BJ (cell line): ENCODE results near the gene CASR. TPM values are rescaled to one million over a fixed set of nuclear protein-coding genes. Genes with fewer than 3 reads are reported as not detected.

Experiments used
- CTCF ChIA-PET: fragments of 350-600 bp; formaldehyde crosslinking; extraction: SDS; loops from one replicate; lab custom pipeline; 2021; ENCODE audit warnings: antibody characterized with exemption, inconsistent platforms; lab: Yijun Ruan, JAX
- POLR2A ChIA-PET: fragments of 300-600 bp; sonication (Branson Sonifier 250); formaldehyde crosslinking; extraction: SDS; loops from one replicate; lab custom pipeline; 2021; ENCODE audit warnings: antibody characterized with exemption; lab: Charles Lee
- DNase-seq: peaks from one replicate; pipeline ENCODE4 v3.0.0-alpha.2; 2011; ENCODE audit warnings: low read depth
- H3K27me3 ChIP-seq: 2 replicates; pipeline ENCODE4 v1.6.0; 2011; ENCODE audit warnings: low read length; ENCODE audit not compliant: control insufficient read depth, insufficient read depth
- H3K36me3 ChIP-seq: 2 replicates; pipeline ENCODE4 v1.5.1; 2011; ENCODE audit warnings: low read length; ENCODE audit not compliant: control insufficient read depth, insufficient read depth
- H3K4me3 ChIP-seq: 2 replicates; pipeline ENCODE4 v1.5.1; 2011; ENCODE audit warnings: low read depth, mild to moderate bottlenecking, control low read depth, low read length
- polyA plus RNA-seq: library from polyadenylated mRNA; depleted of rRNA; stranded (reverse); fragments of >200 nt; gene quantifications from 2 replicates; pipeline ENCODE4 v1.2.3, GENCODE V29; 2011
- TF ChIP-seq, protein P1 (sequence below): IDR thresholded peaks from 2 replicates; pipeline ENCODE4 v1.5.1; 2011; ENCODE audit warnings: low read depth, mild to moderate bottlenecking, control low read depth, inconsistent platforms, low read length, moderate library complexity; ENCODE audit not compliant: insufficient read depth

Gene CASR
- polyA plus RNA-seq, 1 experiment: not detected

DNA sequence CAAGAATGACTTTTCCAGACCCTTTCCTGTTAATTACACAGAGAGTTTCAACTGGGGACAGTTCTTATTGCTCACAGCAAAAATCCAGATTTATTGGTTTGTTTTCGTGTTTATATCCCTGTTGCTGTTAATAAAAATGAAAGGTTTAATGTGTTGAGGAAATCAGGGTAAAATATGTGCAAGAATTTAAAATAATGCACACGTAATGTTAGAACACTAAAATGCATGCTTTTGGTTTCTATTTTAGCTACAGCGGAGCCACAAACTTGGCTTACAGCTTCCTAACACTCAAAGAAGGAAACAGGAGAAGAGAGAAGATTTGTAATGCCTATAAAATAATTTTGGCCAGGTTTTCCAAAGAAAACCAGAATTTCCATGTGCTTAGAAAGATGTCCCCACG, 62.7 kb downstream of the CASR start:
- ChIA-PET CTCF (no interaction called here), POLR2A (interaction anchor here (0.6 kb wide), 1 partner anchor 61 kb away, joined by 3 read pairs; no protein-coding TSS in a partner anchor)
- H3K4me3 ChIP-seq: no peak overlapping the region
- H3K36me3 ChIP-seq: no peaks in the 10 kb centered on the region
- no peak for DNase-seq
- TF ChIP-seq, protein P1, sequence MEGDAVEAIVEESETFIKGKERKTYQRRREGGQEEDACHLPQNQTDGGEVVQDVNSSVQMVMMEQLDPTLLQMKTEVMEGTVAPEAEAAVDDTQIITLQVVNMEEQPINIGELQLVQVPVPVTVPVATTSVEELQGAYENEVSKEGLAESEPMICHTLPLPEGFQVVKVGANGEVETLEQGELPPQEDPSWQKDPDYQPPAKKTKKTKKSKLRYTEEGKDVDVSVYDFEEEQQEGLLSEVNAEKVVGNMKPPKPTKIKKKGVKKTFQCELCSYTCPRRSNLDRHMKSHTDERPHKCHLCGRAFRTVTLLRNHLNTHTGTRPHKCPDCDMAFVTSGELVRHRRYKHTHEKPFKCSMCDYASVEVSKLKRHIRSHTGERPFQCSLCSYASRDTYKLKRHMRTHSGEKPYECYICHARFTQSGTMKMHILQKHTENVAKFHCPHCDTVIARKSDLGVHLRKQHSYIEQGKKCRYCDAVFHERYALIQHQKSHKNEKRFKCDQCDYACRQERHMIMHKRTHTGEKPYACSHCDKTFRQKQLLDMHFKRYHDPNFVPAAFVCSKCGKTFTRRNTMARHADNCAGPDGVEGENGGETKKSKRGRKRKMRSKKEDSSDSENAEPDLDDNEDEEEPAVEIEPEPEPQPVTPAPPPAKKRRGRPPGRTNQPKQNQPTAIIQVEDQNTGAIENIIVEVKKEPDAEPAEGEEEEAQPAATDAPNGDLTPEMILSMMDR: no peak
- H3K27me3 ChIP-seq: no peaks in the 10 kb centered on the region

DNA sequence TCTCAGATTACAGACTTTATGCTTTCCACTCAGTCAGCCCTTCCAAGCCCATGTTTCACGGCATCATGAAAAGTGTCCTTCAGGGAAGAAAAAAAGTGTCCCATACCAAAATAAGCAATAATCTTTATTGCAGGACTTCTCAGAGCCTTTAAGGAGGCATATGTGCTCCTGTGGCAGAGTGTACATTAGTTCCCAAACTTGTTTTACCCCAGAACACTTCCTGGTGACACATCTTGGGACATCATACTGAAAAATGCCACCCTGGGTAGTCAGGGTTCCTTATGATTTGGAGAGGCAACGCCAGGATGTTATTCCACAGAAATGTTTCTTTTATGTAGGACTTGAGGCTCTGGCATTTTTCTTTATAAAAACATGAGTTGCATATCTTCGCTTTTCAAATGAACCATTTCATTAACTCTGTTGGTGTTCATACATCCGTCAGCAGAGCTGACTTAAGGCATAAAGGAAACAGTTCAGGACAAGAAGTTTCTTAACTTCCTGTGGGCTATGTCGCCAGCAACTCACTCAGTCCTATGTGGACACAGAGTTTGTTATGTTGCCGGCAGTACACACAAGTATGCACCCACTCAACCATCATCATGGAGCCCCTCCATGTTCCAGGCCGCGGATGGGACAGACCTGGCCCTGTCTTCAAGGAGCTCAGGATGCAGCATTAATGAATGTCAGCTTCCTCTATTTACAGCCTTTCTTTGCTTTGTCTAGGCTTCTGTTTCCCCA, 63.8 kb downstream of the CASR start:
- no peaks in the 10 kb centered on the region for H3K27me3 ChIP-seq
- ChIA-PET POLR2A (no interaction called here), CTCF (interaction anchor here (1.0 kb wide), 1 partner anchor 12 kb away, joined by 3 read pairs; no protein-coding TSS in a partner anchor)
- TF ChIP-seq, protein P1: no peak
- H3K36me3 ChIP-seq: no peaks in the 10 kb centered on the region
- H3K4me3 ChIP-seq: no peak overlapping the region
- no peak for DNase-seq

DNA sequence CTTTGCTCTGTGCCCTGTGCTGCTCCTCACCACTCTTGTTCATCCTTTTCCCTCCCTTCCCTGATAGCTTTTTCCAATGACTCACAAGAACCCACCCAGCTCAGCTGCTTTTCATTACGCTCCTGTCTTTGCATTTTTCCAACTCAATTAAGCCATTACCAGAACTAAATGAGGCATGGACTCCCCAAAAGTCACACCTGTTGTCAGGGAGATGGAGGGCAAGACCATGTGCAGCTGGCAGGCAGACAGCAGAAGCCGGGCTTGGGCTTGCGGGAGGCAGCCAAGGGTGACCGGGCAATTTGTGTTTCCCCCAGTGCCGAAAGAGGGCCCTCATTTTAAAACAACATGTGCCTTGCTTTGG, 64.3 kb downstream of the CASR start:
- H3K27me3 ChIP-seq: no peaks in the 10 kb centered on the region
- TF ChIP-seq, protein P1: no peak
- no peaks in the 10 kb centered on the region for H3K36me3 ChIP-seq
- ChIA-PET POLR2A (no interaction called here), CTCF (interaction anchor here (1.0 kb wide), 1 partner anchor 12 kb away, joined by 3 read pairs; no protein-coding TSS in a partner anchor)
- no peak for DNase-seq
- no peak overlapping the region for H3K4me3 ChIP-seq

DNA sequence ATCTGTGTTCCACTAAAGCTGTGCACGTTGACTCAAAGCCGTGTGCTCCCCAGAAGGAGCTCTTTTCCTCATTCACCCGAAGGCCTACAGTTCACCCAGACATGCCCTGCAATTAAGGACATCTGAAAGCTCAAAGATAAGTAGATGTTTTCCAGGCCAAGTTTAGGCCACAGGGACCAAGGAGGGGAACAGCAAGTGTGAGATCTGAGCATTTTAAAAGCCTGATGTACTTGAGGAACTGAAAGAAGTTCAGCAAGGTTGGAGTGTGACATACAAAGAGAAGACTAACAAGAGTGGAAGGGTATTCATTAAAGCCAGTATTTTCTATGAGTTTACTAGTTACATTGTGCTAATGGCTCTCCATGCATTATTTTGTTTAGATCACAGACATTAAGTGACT, 68.0 kb downstream of the CASR start:
- Histone ChIP-seq H3K27me3 (no peaks in the 10 kb centered on the region), H3K36me3 (no peaks in the 10 kb centered on the region), H3K4me3 (no peak overlapping the region)
- CTCF ChIA-PET: interaction anchor here (0.7 kb wide), 1 partner anchor 37 kb away, joined by 3 read pairs; no protein-coding TSS in a partner anchor
- no peak for DNase-seq
- POLR2A ChIA-PET: no interaction called here
- TF ChIP-seq, protein P1: no peak

DNA sequence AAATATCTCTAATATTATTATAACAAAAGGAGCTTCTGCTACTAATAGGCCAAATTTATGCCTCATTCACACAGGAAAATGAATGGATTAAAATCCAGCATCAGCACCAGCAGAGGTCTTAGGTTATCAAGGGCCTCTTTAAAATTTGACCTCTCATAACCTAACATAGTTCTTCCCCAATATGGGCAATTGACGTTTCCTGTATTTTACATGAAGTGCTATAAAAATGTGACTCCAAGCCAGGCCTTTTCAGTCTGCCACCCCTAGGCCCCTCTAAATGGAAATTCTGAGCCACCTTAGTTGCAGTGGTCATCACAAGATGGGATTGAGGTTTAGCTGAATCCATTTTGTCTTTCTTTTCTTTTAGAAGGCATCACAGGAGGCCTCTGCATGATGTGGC, 70.1 kb downstream of the CASR start:
- Histone ChIP-seq H3K27me3 (no peaks in the 10 kb centered on the region), H3K36me3 (no peaks in the 10 kb centered on the region), H3K4me3 (no peak overlapping the region)
- no peak for DNase-seq
- TF ChIP-seq, protein P1: no peak
- ChIA-PET POLR2A (no interaction called here), CTCF (interaction anchor here (1.0 kb wide), 1 partner anchor 39 kb away, joined by 3 read pairs; no protein-coding TSS in a partner anchor)
